WTC11 (cell line): Measurements from ENCODE around the gene RACGAP1. TPM values are rescaled to one million over a fixed set of nuclear protein-coding genes. Genes with fewer than 3 reads are reported as not detected.
A peak's percentile ranks its signal among the peaks of the same experiment; 100 is the strongest.

Source experiments
- ATAC-seq: fragments of 200-7000 bp; cut with Tn5 transposase; 2 replicates; pipeline ENCODE4 v1.10.0; 2021; ENCODE audit warnings: mild to moderate bottlenecking, moderate library complexity
- CTCF ChIA-PET: fragments of 300-600 bp; sonication (Branson Sonifier 250); formaldehyde crosslinking; loops from one replicate; lab custom pipeline; 2021; ENCODE audit warnings: antibody characterized with exemption; lab: Charles Lee
- POLR2A ChIA-PET: fragments of 350-600 bp; sonication (Branson Sonifier 250); formaldehyde crosslinking; loops from one replicate; lab custom pipeline; 2021; ENCODE audit warnings: antibody characterized with exemption; lab: Charles Lee
- DNase-seq: peaks from one replicate; pipeline ENCODE4 v3.0.0; 2021; ENCODE audit warnings: low spot score
- H3K27ac Mint-ChIP-seq: 2 replicates; pipeline ENCODE4 v1.8.0; 2021; ENCODE audit warnings: mixed read lengths
- H3K27me3 Mint-ChIP-seq: 2 replicates; pipeline ENCODE4 v1.8.0; 2021; ENCODE audit warnings: low read depth, mild to moderate bottlenecking, moderate library complexity, mixed read lengths
- H3K36me3 Mint-ChIP-seq: 2 replicates; pipeline ENCODE4 v1.8.0; 2021; ENCODE audit warnings: mixed read lengths
- H3K4me1 Mint-ChIP-seq: 2 replicates; pipeline ENCODE4 v1.8.0; 2022; ENCODE audit warnings: mixed read lengths
- H3K4me3 Mint-ChIP-seq: 2 replicates; pipeline ENCODE4 v1.8.0; 2021; ENCODE audit warnings: mild to moderate bottlenecking, moderate library complexity, mixed read lengths
- H3K9me3 Mint-ChIP-seq: 2 replicates; pipeline ENCODE4 v1.8.0; 2021; ENCODE audit warnings: mixed read lengths
- CREB1 ChIP-seq: sonication (generic); formaldehyde crosslinking; IDR thresholded peaks from 2 replicates; pipeline ENCODE4 v1.8.0; 2023; ENCODE audit warnings: mild to moderate bottlenecking, missing genetic modification reagents
- ETV6 ChIP-seq: sonication (generic); formaldehyde crosslinking; IDR thresholded peaks from 2 replicates; pipeline ENCODE4 v1.8.1; 2022; ENCODE audit warnings: mild to moderate bottlenecking, missing genetic modification reagents
- GRHL2 ChIP-seq: fragments of 250-450 bp; sonication (Bioruptor Pico); IDR thresholded peaks from 2 replicates; pipeline ENCODE4 v1.8.0; 2022; ENCODE audit warnings: mild to moderate bottlenecking, moderate library complexity; ENCODE audit not compliant: insufficient replicate concordance, severe bottlenecking
- MXD4 ChIP-seq: fragments of 250-450 bp; sonication (Bioruptor Pico); IDR thresholded peaks from 2 replicates; pipeline ENCODE4 v1.8.0; 2021; ENCODE audit warnings: mild to moderate bottlenecking, moderate library complexity, borderline replicate concordance
- NFATC4 ChIP-seq: fragments of 250-450 bp; sonication (Bioruptor Pico); IDR thresholded peaks from 2 replicates; pipeline ENCODE4 v1.9.0; 2021; ENCODE audit warnings: mild to moderate bottlenecking
- NR3C1 ChIP-seq: sonication (generic); formaldehyde crosslinking; conservative IDR thresholded peaks from 2 replicates; pipeline ENCODE4 v1.8.1; 2023; ENCODE audit warnings: low read depth, mild to moderate bottlenecking, missing genetic modification reagents
- RORB ChIP-seq: fragments of 250-450 bp; sonication (Bioruptor Pico); IDR thresholded peaks from 2 replicates; pipeline ENCODE4 v1.9.0; 2021; ENCODE audit warnings: mild to moderate bottlenecking
- SMAD4 ChIP-seq: sonication (generic); formaldehyde crosslinking; IDR thresholded peaks from 2 replicates; pipeline ENCODE4 v1.8.0; 2022; ENCODE audit warnings: mild to moderate bottlenecking, missing genetic modification reagents
- TCF7 ChIP-seq: sonication (generic); formaldehyde crosslinking; IDR thresholded peaks from 2 replicates; pipeline ENCODE4 v1.8.0; 2022; ENCODE audit warnings: mild to moderate bottlenecking, low read depth, missing genetic modification reagents, moderate library complexity
- TEAD1 ChIP-seq: sonication (generic); formaldehyde crosslinking; IDR thresholded peaks from 2 replicates; pipeline ENCODE4 v1.8.0; 2022; ENCODE audit warnings: mild to moderate bottlenecking, missing genetic modification reagents
- ZNF138 ChIP-seq: sonication (generic); formaldehyde crosslinking; conservative IDR thresholded peaks from 2 replicates; pipeline ENCODE4 v1.8.1; 2022; ENCODE audit warnings: mild to moderate bottlenecking, moderate library complexity, missing genetic modification reagents
- total RNA-seq: library from RNA; stranded (reverse); gene quantifications from 3 replicates; pipeline ENCODE4 v1.2.3, GENCODE V29; 2021
- TF ChIP-seq, protein P1 (sequence below): sonication (generic); formaldehyde crosslinking; IDR thresholded peaks from 2 replicates; pipeline ENCODE4 v1.8.0; 2022; ENCODE audit warnings: mild to moderate bottlenecking, missing genetic modification reagents
- TF ChIP-seq, protein P2 (sequence below): fragments of 250-450 bp; sonication (Bioruptor Pico); IDR thresholded peaks from 2 replicates; pipeline ENCODE4 v1.9.0; 2021; ENCODE audit warnings: mild to moderate bottlenecking
- TF ChIP-seq, protein P3 (sequence below): fragments of 250-450 bp; sonication (Bioruptor Pico); IDR thresholded peaks from 2 replicates; pipeline ENCODE4 v1.8.0; 2021; ENCODE audit warnings: mild to moderate bottlenecking
- TF ChIP-seq, protein P4 (sequence below): sonication (generic); formaldehyde crosslinking; IDR thresholded peaks from 2 replicates; pipeline ENCODE4 v1.8.1; 2022; ENCODE audit warnings: low read depth, missing genetic modification reagents, borderline replicate concordance
- TF ChIP-seq, protein P5 (sequence below): sonication (generic); formaldehyde crosslinking; IDR thresholded peaks from 2 replicates; pipeline ENCODE4 v1.8.0; 2022; ENCODE audit warnings: missing genetic modification reagents
- TF ChIP-seq, protein P6 (sequence below): sonication (generic); formaldehyde crosslinking; IDR thresholded peaks from 2 replicates; pipeline ENCODE4 v1.8.0; 2022; ENCODE audit warnings: mild to moderate bottlenecking, missing genetic modification reagents
- TF ChIP-seq, protein P7 (sequence below): sonication (generic); formaldehyde crosslinking; conservative IDR thresholded peaks from 2 replicates; pipeline ENCODE4 v1.8.1; 2023; ENCODE audit warnings: mild to moderate bottlenecking, low read depth, missing genetic modification reagents, moderate library complexity

Gene RACGAP1
- total RNA-seq, 1 experiment from 2014 or later = 87.7 TPM

DNA sequence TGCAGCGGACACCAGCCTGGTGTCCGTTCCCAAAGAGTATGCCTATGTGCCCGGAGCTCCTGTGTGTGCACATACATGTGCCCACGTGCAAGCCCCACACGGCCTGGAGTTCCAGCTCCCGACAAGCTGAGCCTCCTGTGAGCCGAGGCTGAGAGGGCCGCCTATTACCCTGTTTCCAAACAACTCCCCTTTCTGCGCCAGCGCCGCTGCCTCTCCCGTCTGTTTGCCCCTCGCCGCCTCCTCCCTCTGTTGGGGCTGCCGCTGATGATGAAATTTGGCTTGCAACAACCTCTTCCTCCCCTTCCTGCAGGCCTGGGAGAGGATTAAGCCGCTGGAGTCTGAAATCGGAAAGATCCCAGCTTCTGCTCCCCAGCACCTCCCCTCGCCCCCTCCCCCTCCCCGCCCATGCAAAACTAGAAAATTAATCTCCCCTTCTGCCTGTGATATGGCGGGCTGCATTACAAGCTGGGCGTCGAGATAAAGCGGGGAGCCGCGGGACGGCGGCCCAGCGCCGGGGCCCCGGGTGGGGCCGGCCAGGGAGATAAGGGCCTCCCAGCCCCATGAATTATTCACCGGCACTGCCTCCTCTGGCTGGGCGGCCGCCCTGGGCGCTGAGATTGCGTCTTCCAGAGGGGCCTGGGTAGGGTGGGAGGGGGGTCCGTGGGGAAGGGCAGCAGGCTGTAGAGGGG, 25.3 kb upstream of the RACGAP1 start (continued):
- TF ChIP-seq CREB1 (CRISPR knock-in tag) = no peak
- TF ChIP-seq, protein P1, sequence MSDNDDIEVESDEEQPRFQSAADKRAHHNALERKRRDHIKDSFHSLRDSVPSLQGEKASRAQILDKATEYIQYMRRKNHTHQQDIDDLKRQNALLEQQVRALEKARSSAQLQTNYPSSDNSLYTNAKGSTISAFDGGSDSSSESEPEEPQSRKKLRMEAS (CRISPR knock-in tag) = peak; percentile 37; the same call in 1 of the 2 replicates
- TF ChIP-seq ETV6 (CRISPR knock-in tag) = no peak
- TF ChIP-seq, protein P2, sequence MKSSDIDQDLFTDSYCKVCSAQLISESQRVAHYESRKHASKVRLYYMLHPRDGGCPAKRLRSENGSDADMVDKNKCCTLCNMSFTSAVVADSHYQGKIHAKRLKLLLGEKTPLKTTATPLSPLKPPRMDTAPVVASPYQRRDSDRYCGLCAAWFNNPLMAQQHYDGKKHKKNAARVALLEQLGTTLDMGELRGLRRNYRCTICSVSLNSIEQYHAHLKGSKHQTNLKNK (CRISPR knock-in tag) = no peak
- TF ChIP-seq NFATC4 (CRISPR knock-in tag) = no peak

DNA sequence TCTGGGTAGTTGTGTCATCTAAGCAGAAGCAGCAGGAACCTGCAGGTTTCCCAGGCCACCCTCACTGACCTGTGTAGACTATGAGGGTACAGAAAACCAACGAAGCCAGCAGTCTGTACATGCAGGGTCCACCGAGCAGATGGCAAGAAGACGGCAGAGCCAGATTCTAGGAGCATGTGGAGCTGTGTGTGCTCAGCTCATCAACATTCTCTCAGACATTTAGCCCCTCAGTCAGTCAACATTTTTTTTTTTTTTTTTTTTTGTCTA, 24.8 kb upstream of the RACGAP1 start:
- no peaks in the 10 kb centered on the region for H3K36me3 Mint-ChIP-seq
- H3K27me3 Mint-ChIP-seq = peaks cover 79% of the 10 kb centered on the region
- DNase-seq (no peak), ATAC-seq (no peak)
- TF ChIP-seq, protein P3, sequence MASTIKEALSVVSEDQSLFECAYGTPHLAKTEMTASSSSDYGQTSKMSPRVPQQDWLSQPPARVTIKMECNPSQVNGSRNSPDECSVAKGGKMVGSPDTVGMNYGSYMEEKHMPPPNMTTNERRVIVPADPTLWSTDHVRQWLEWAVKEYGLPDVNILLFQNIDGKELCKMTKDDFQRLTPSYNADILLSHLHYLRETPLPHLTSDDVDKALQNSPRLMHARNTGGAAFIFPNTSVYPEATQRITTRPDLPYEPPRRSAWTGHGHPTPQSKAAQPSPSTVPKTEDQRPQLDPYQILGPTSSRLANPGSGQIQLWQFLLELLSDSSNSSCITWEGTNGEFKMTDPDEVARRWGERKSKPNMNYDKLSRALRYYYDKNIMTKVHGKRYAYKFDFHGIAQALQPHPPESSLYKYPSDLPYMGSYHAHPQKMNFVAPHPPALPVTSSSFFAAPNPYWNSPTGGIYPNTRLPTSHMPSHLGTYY (CRISPR knock-in tag) = no peak
- TF ChIP-seq, protein P1 (CRISPR knock-in tag) = no peak
- TF ChIP-seq, protein P4, sequence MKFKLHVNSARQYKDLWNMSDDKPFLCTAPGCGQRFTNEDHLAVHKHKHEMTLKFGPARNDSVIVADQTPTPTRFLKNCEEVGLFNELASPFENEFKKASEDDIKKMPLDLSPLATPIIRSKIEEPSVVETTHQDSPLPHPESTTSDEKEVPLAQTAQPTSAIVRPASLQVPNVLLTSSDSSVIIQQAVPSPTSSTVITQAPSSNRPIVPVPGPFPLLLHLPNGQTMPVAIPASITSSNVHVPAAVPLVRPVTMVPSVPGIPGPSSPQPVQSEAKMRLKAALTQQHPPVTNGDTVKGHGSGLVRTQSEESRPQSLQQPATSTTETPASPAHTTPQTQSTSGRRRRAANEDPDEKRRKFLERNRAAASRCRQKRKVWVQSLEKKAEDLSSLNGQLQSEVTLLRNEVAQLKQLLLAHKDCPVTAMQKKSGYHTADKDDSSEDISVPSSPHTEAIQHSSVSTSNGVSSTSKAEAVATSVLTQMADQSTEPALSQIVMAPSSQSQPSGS (CRISPR knock-in tag) = no peak
- TF ChIP-seq ZNF138 = no peak
- TF ChIP-seq, protein P5, sequence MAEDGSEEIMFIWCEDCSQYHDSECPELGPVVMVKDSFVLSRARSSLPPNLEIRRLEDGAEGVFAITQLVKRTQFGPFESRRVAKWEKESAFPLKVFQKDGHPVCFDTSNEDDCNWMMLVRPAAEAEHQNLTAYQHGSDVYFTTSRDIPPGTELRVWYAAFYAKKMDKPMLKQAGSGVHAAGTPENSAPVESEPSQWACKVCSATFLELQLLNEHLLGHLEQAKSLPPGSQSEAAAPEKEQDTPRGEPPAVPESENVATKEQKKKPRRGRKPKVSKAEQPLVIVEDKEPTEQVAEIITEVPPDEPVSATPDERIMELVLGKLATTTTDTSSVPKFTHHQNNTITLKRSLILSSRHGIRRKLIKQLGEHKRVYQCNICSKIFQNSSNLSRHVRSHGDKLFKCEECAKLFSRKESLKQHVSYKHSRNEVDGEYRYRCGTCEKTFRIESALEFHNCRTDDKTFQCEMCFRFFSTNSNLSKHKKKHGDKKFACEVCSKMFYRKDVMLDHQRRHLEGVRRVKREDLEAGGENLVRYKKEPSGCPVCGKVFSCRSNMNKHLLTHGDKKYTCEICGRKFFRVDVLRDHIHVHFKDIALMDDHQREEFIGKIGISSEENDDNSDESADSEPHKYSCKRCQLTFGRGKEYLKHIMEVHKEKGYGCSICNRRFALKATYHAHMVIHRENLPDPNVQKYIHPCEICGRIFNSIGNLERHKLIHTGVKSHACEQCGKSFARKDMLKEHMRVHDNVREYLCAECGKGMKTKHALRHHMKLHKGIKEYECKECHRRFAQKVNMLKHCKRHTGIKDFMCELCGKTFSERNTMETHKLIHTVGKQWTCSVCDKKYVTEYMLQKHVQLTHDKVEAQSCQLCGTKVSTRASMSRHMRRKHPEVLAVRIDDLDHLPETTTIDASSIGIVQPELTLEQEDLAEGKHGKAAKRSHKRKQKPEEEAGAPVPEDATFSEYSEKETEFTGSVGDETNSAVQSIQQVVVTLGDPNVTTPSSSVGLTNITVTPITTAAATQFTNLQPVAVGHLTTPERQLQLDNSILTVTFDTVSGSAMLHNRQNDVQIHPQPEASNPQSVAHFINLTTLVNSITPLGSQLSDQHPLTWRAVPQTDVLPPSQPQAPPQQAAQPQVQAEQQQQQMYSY = no peak
- TF ChIP-seq MXD4 = no peak
- TF ChIP-seq, protein P6, sequence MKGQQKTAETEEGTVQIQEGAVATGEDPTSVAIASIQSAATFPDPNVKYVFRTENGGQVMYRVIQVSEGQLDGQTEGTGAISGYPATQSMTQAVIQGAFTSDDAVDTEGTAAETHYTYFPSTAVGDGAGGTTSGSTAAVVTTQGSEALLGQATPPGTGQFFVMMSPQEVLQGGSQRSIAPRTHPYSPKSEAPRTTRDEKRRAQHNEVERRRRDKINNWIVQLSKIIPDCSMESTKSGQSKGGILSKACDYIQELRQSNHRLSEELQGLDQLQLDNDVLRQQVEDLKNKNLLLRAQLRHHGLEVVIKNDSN (CRISPR knock-in tag) = no peak
- TF ChIP-seq, protein P7, sequence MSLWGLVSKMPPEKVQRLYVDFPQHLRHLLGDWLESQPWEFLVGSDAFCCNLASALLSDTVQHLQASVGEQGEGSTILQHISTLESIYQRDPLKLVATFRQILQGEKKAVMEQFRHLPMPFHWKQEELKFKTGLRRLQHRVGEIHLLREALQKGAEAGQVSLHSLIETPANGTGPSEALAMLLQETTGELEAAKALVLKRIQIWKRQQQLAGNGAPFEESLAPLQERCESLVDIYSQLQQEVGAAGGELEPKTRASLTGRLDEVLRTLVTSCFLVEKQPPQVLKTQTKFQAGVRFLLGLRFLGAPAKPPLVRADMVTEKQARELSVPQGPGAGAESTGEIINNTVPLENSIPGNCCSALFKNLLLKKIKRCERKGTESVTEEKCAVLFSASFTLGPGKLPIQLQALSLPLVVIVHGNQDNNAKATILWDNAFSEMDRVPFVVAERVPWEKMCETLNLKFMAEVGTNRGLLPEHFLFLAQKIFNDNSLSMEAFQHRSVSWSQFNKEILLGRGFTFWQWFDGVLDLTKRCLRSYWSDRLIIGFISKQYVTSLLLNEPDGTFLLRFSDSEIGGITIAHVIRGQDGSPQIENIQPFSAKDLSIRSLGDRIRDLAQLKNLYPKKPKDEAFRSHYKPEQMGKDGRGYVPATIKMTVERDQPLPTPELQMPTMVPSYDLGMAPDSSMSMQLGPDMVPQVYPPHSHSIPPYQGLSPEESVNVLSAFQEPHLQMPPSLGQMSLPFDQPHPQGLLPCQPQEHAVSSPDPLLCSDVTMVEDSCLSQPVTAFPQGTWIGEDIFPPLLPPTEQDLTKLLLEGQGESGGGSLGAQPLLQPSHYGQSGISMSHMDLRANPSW (CRISPR knock-in tag) = no peak
- no peak for TF ChIP-seq TCF7
- no peak for TF ChIP-seq TEAD1 (CRISPR knock-in tag)
- no peak for TF ChIP-seq GRHL2 (CRISPR knock-in tag)
- no peak for TF ChIP-seq NR3C1
- no peak for TF ChIP-seq SMAD4 (CRISPR knock-in tag)
- no peak for TF ChIP-seq RORB (CRISPR knock-in tag)
- peak overlapping the region; percentile 68 for H3K4me3 Mint-ChIP-seq
- H3K27ac Mint-ChIP-seq = no peak overlapping the region
- CTCF ChIA-PET = interaction anchor here (0.6 to 4.6 kb wide), 18 partner anchors 10 to 1943 kb away, joined by 3 to 64 read pairs (median 4); partner anchors contain the start of genes AQP5, RACGAP1, SMARCD1 and TMBIM6
- POLR2A ChIA-PET = interaction anchor here (0.6 to 1.3 kb wide), 5 partner anchors 8 to 90 kb away, joined by 3 to 6 read pairs (median 3); partner anchors contain the start of genes RACGAP1 and SMARCD1
- H3K4me1 Mint-ChIP-seq = peaks cover 16% of the 10 kb centered on the region
- no peaks in the 10 kb centered on the region for H3K9me3 Mint-ChIP-seq
